ENCODE data around the gene FRMD8. TPM values are rescaled to one million over a fixed set of nuclear protein-coding genes. Genes with fewer than 3 reads are reported as not detected.
A peak's percentile ranks its signal among the peaks of the same experiment; 100 is the strongest.

FRMD8 gene
- total and polyA plus RNA-seq, 2 experiments from 2014 or later: 25.4 to 106 TPM

- Histone ChIP-seq H3K9ac (peak overlapping the region; percentile 100), H3F3A (ENCODE audit: insufficient read depth) (peaks cover 69% of the 10 kb centered on the region), H3K27me3 (replicated peaks; ENCODE audit: insufficient read depth) (no peaks in the 10 kb centered on the region), H3K79me2 (ENCODE audit: insufficient read depth) (peaks cover 86% of the 10 kb centered on the region), H4K20me1 (ENCODE audit: insufficient read depth) (peaks cover 36% of the 10 kb centered on the region), H3K4me1 (ENCODE audit: insufficient read depth) (peaks cover 42% of the 10 kb centered on the region), H3K27ac (peak overlapping the region; percentile 100), H2AFZ (no peak overlapping the region), H3K9me3 (ENCODE audit: low read depth) (no peaks in the 10 kb centered on the region), H3K4me2 (ENCODE audit: unreplicated experiment) (peak overlapping the region; percentile 97), H3K36me3 (ENCODE audit: low read depth) (peaks cover 42% of the 10 kb centered on the region), H3K4me3 (peak overlapping the region; percentile 93), H3K9me2 (ENCODE audit: insufficient read depth) (no peaks in the 10 kb centered on the region)
- in situ Hi-C loops (cut with MboI): no loop called here
- no peak for TF ChIP-seq EZH2 (IDR thresholded peaks at IDR 0.05; ENCODE audit: insufficient read depth, poor library complexity, severe bottlenecking)
- TF ChIP-seq EZH2phosphoT487 (IDR thresholded peaks at IDR 0.05; ENCODE audit: insufficient read depth, low read depth): no peak
- peak; percentile 99 for DNase-seq
- 0 to 1% methylated on average over 53 to 61 of the region's 68 CpGs for WGBS, 2 experiments (ENCODE audit: low coverage in 1 of 2, low lambda C conversion rate in 2 of 2, missing lambda C conversion rate in 2 of 2)
These were observed 35.6 kb downstream of the FRMD8 start for GRCh38 chr11:65421794-65422632.

GRCh38 chr11:65422633-65423515 is 36.4 kb downstream of the FRMD8 start, which contains the start of gene NEAT1:
NEAT1 (plus strand) TSS chr11:65422798.
- H3K9me2 ChIP-seq (ENCODE audit: insufficient read depth): no peaks in the 10 kb centered on the region
- DNase-seq: peak; percentile 88
- 0 to 2% methylated on average over 36 to 40 of the region's 40 CpGs for WGBS, 2 experiments (ENCODE audit: low coverage in 1 of 2, low lambda C conversion rate in 2 of 2, missing lambda C conversion rate in 2 of 2)
- no peaks in the 10 kb centered on the region for H3K27me3 ChIP-seq (replicated peaks; ENCODE audit: insufficient read depth)
- H3F3A ChIP-seq (ENCODE audit: insufficient read depth): peaks cover 74% of the 10 kb centered on the region
- H4K20me1 ChIP-seq (ENCODE audit: insufficient read depth): peaks cover 41% of the 10 kb centered on the region
- in situ Hi-C loops (cut with MboI): no loop called here
- no peak within 1 kb of the TSS for H2AFZ ChIP-seq
- H3K9ac ChIP-seq: peak within 1 kb of the TSS; percentile 100
- peak within 1 kb of the TSS; percentile 93 for H3K4me3 ChIP-seq
- H3K4me2 ChIP-seq (ENCODE audit: unreplicated experiment): peak within 1 kb of the TSS; percentile 97
- H3K79me2 ChIP-seq (ENCODE audit: insufficient read depth): peaks cover 86% of the 10 kb centered on the region
- peak within 1 kb of the TSS; percentile 100 for H3K27ac ChIP-seq
- peak; percentile 66; the same call in 1 of the 2 replicates for TF ChIP-seq EZH2phosphoT487 (IDR thresholded peaks at IDR 0.05; ENCODE audit: insufficient read depth, low read depth)
- no peak for TF ChIP-seq EZH2 (IDR thresholded peaks at IDR 0.05; ENCODE audit: insufficient read depth, poor library complexity, severe bottlenecking)
- peaks cover 43% of the 10 kb centered on the region for H3K36me3 ChIP-seq (ENCODE audit: low read depth)
- H3K4me1 ChIP-seq (ENCODE audit: insufficient read depth): peaks cover 33% of the 10 kb centered on the region
- H3K9me3 ChIP-seq (ENCODE audit: low read depth): no peaks in the 10 kb centered on the region

GRCh38 chr11:65423516-65424204 is 37.2 kb downstream of the FRMD8 start:
- peak overlapping the region; percentile 93 for H3K4me3 ChIP-seq
- peaks cover 82% of the 10 kb centered on the region for H3F3A ChIP-seq (ENCODE audit: insufficient read depth)
- peaks cover 26% of the 10 kb centered on the region for H3K4me1 ChIP-seq (ENCODE audit: insufficient read depth)
- peak overlapping the region; percentile 100 for H3K9ac ChIP-seq
- 1 to 2% methylated on average over 16 to 19 of the region's 19 CpGs for WGBS, 2 experiments (ENCODE audit: low coverage in 1 of 2, low lambda C conversion rate in 2 of 2, missing lambda C conversion rate in 2 of 2)
- peaks cover 43% of the 10 kb centered on the region for H3K36me3 ChIP-seq (ENCODE audit: low read depth)
- peaks cover 87% of the 10 kb centered on the region for H3K79me2 ChIP-seq (ENCODE audit: insufficient read depth)
- no peak overlapping the region for H2AFZ ChIP-seq
- H3K9me3 ChIP-seq (ENCODE audit: low read depth): no peaks in the 10 kb centered on the region
- H3K9me2 ChIP-seq (ENCODE audit: insufficient read depth): no peaks in the 10 kb centered on the region
- in situ Hi-C loops (cut with MboI): no loop called here
- H3K27ac ChIP-seq: peak overlapping the region; percentile 100
- H3K4me2 ChIP-seq (ENCODE audit: unreplicated experiment): peak overlapping the region; percentile 96
- H4K20me1 ChIP-seq (ENCODE audit: insufficient read depth): peaks cover 46% of the 10 kb centered on the region
- TF ChIP-seq EZH2phosphoT487 (IDR thresholded peaks at IDR 0.05; ENCODE audit: insufficient read depth, low read depth): peak; percentile 86
- no peak for TF ChIP-seq EZH2 (IDR thresholded peaks at IDR 0.05; ENCODE audit: insufficient read depth, poor library complexity, severe bottlenecking)
- no peaks in the 10 kb centered on the region for H3K27me3 ChIP-seq (replicated peaks; ENCODE audit: insufficient read depth)
- peak; percentile 48 for DNase-seq
